Hepatocyte (in vitro differentiated cells): Measurements from ENCODE around the gene NUP50.

Experiments
- EZH2 ChIP-seq: fragments of 200-600 bp; sonication (generic); IDR thresholded peaks from 2 replicates; pipeline ENCODE4 v1.6.1; 2016; ENCODE audit warnings: antibody characterized with exemption, mild to moderate bottlenecking, borderline replicate concordance
- TF ChIP-seq, protein P1 (sequence below): fragments of 200-600 bp; sonication (generic); IDR thresholded peaks from 2 replicates; pipeline ENCODE4 v1.5.1; 2016; ENCODE audit warnings: antibody characterized with exemption, mild to moderate bottlenecking; ENCODE audit not compliant: poor library complexity

DNA sequence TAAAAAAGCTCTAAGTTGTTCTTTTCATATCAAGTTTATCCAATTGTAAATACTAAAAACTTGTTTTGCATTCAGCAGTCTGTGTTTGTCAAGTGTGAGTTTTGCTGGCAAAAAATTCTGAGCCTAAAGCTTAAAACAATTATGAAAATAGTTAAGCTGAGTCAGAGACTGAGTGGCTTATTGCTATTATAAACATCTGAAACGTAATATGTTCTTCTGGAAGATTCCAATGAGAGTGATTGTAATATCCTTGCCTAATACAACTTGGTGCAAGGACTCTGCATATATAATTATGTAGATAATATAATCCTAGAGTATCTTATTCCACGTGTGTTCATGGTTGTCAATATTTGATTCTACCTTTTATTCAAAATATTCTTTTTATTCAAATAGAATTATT is 14.1 kb upstream of the NUP50 start:
- no peak for TF ChIP-seq EZH2
- TF ChIP-seq, protein P1, sequence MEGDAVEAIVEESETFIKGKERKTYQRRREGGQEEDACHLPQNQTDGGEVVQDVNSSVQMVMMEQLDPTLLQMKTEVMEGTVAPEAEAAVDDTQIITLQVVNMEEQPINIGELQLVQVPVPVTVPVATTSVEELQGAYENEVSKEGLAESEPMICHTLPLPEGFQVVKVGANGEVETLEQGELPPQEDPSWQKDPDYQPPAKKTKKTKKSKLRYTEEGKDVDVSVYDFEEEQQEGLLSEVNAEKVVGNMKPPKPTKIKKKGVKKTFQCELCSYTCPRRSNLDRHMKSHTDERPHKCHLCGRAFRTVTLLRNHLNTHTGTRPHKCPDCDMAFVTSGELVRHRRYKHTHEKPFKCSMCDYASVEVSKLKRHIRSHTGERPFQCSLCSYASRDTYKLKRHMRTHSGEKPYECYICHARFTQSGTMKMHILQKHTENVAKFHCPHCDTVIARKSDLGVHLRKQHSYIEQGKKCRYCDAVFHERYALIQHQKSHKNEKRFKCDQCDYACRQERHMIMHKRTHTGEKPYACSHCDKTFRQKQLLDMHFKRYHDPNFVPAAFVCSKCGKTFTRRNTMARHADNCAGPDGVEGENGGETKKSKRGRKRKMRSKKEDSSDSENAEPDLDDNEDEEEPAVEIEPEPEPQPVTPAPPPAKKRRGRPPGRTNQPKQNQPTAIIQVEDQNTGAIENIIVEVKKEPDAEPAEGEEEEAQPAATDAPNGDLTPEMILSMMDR = no peak
